Common myeloid progenitor, CD34-positive (primary cell): ENCODE data around the gene CDH13.

Experiments
- CTCF ChIA-PET: fragments of 350-600 bp; sonication (Branson Sonifier 250); formaldehyde crosslinking; loops from one replicate; lab custom pipeline; 2021; ENCODE audit warnings: antibody characterized with exemption; lab: Charles Lee
- POLR2A ChIA-PET: fragments of 350-600 bp; sonication (Branson Sonifier 250); formaldehyde crosslinking; loops from one replicate; lab custom pipeline; 2021; ENCODE audit warnings: antibody characterized with exemption; lab: Charles Lee
- DNase-seq, 3 donors: peaks; one replicate each; pipeline versions ENCODE4 v3.0.0 to v3.0.0-alpha.2; 2013
- H3K27ac ChIP-seq, 2 experiments: 1 replicate in 1 of 2; 2 replicates in 1 of 2; pipeline ENCODE4 v1.7.0; 2013; ENCODE audit warnings: inconsistent platforms in 2 of 2, low read length in 2 of 2, mild to moderate bottlenecking in 2 of 2, low read depth in 1 of 2, moderate library complexity in 1 of 2; ENCODE audit not compliant: severe bottlenecking in 2 of 2, insufficient read depth in 1 of 2, poor library complexity in 1 of 2
- H3K27me3 ChIP-seq, 5 experiments: replicated peaks in 2 of 5; 1 replicate in 3 of 5; 2 replicates in 2 of 5; pipeline versions ENCODE4 v1.6.1 to v1.7.0; 2013; ENCODE audit warnings: low read length in 4 of 5, mild to moderate bottlenecking in 2 of 5, moderate library complexity in 2 of 5, inconsistent platforms in 1 of 5; ENCODE audit not compliant: insufficient read depth in 5 of 5, control insufficient read depth in 4 of 5
- H3K36me3 ChIP-seq, 4 experiments: 1 replicate in 2 of 4; 2 replicates in 2 of 4; pipeline versions ENCODE4 v1.6.1 to v1.7.0; 2013; ENCODE audit warnings: low read length in 3 of 4, control low read depth in 1 of 4, mild to moderate bottlenecking in 1 of 4; ENCODE audit not compliant: control insufficient read depth in 4 of 4, insufficient read depth in 4 of 4
- H3K4me1 ChIP-seq, 4 experiments: 1 replicate in 3 of 4; 2 replicates in 1 of 4; pipeline versions ENCODE4 v1.6.1 to v1.7.1; 2013; ENCODE audit warnings: low read length in 3 of 4, mild to moderate bottlenecking in 3 of 4, control low read depth in 1 of 4, inconsistent platforms in 1 of 4, moderate library complexity in 1 of 4; ENCODE audit not compliant: control insufficient read depth in 4 of 4, insufficient read depth in 4 of 4; ENCODE audit errors: control extremely low read depth in 1 of 4
- H3K4me3 ChIP-seq, 7 experiments: 1 replicate in 4 of 7; 2 replicates in 3 of 7; pipeline versions ENCODE4 v1.5.1 to v1.7.0; 2013; ENCODE audit warnings: mild to moderate bottlenecking in 7 of 7, low read length in 6 of 7, moderate library complexity in 6 of 7, inconsistent platforms in 2 of 7, low read depth in 2 of 7, control low read depth in 1 of 7; ENCODE audit not compliant: insufficient read depth in 4 of 7, control insufficient read depth in 1 of 7; ENCODE audit errors: extremely low read depth in 1 of 7
- H3K9me3 ChIP-seq, 5 experiments: 1 replicate in 4 of 5; 2 replicates in 1 of 5; pipeline versions ENCODE4 v1.6.1 to v1.7.1; 2013; ENCODE audit warnings: low read length in 4 of 5, mild to moderate bottlenecking in 2 of 5, inconsistent platforms in 1 of 5, low read depth in 1 of 5, moderate library complexity in 1 of 5; ENCODE audit not compliant: control insufficient read depth in 4 of 5, insufficient read depth in 2 of 5; ENCODE audit errors: control extremely low read depth in 1 of 5
- WGBS: methylation state at CpG from one replicate; pipeline ENCODE4 v1.1.5; 2013; ENCODE audit not compliant: insufficient coverage; 5-methylcytosine and 5-hydroxymethylcytosine counted together

Gene CDH13

DNA sequence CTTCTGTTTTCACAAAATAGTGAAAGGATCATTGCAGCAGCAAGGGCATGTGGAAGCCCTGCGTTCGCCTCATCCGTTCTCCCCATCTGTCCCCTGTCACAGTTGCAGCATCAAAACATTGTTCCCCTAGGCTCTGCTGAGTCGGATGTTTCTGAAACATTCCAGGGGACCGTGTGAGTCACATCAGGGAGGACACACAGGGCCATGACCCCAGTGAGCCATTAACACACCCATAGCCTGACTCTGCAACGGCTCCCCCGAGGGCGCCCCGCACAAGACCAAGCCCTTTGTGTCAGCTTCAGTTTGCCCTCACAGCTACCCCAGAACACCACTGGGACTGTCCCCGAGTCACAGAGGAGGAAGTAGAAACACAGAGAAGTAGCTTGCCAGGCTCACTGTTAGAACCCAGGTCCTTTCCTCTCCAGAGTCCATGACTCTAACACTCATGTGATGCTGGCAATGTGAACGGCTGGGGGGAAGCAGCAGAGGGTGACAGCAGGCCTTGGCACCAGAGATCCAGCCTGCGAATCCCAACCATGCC lies 1117.7 kb downstream of the CDH13 start:
- H3K4me1 ChIP-seq = peaks cover 0 to 10% (median 0%) of the 10 kb centered on the region in 4 experiments
- WGBS = 86% methylated on average over 7 of the region's 12 CpGs
- H3K27ac ChIP-seq = no peak overlapping the region
- POLR2A ChIA-PET = interaction anchor here (0.6 kb wide), 1 partner anchor 29 kb away, joined by 3 read pairs; no protein-coding TSS in a partner anchor
- CTCF ChIA-PET = no interaction called here
- DNase-seq = peak in 2 of 3 donors; percentile 15 to 25
- H3K27me3 ChIP-seq = no peaks in the 10 kb centered on the region
- H3K36me3 ChIP-seq = no peaks in the 10 kb centered on the region
- peaks cover 0 to 2% (median 0%) of the 10 kb centered on the region in 5 experiments for H3K9me3 ChIP-seq
- H3K4me3 ChIP-seq = no peak overlapping the region

DNA sequence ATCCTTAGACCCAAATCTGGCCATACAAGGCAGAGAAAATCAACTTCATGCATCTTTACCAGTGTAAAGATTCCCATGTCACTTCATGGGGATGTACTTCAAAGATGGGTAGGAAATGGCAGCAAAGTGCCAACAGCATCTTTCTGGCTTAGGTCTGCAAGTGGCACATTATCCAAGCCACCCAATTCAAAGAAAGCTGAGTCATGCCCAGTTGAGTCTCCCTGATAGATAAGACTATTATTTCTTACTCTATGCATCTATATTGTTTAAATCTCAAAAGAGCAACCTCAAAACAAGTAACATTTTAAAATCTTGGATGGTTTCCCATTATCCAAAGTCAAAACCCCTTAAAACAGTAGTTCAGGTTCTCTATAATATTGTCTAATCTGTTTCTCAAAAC lies 1119.8 kb downstream of the CDH13 start:
- peaks cover 0 to 2% (median 0%) of the 10 kb centered on the region in 5 experiments for H3K27me3 ChIP-seq
- H3K4me3 ChIP-seq = no peak overlapping the region
- DNase-seq = no peak
- POLR2A ChIA-PET = no interaction called here
- CTCF ChIA-PET = no interaction called here
- no peaks in the 10 kb centered on the region for H3K36me3 ChIP-seq
- H3K4me1 ChIP-seq = peaks cover 0 to 10% (median 0%) of the 10 kb centered on the region in 4 experiments
- H3K27ac ChIP-seq = no peak overlapping the region
- H3K9me3 ChIP-seq = peaks cover 0 to 3% (median 0%) of the 10 kb centered on the region in 5 experiments

DNA sequence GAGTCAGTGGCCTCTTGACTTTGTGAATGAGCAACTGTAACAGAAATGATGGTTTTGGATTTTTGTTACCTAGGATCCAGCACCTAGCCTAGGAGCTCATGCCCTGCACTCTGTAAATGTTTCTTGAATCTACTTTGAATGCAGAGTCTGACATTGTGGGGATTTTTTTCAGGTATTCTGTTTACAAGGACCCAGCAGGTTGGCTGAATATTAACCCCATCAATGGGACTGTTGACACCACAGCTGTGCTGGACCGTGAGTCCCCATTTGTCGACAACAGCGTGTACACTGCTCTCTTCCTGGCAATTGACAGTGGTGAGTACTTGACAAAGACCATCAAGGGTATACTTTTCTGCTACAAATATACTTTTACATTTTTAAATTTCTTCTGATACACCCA lies 1121.2 kb downstream of the CDH13 start:
- H3K27ac ChIP-seq = no peak overlapping the region
- DNase-seq = no peak
- H3K4me1 ChIP-seq = peaks cover 0 to 10% (median 0%) of the 10 kb centered on the region in 4 experiments
- H3K4me3 ChIP-seq = no peak overlapping the region
- ChIA-PET POLR2A (no interaction called here), CTCF (no interaction called here)
- 100% methylated on average over 2 of the region's 3 CpGs for WGBS
- peaks cover 0 to 3% (median 0%) of the 10 kb centered on the region in 5 experiments for H3K9me3 ChIP-seq
- H3K36me3 ChIP-seq = no peaks in the 10 kb centered on the region
- H3K27me3 ChIP-seq = peaks cover 0 to 2% (median 0%) of the 10 kb centered on the region in 5 experiments

DNA sequence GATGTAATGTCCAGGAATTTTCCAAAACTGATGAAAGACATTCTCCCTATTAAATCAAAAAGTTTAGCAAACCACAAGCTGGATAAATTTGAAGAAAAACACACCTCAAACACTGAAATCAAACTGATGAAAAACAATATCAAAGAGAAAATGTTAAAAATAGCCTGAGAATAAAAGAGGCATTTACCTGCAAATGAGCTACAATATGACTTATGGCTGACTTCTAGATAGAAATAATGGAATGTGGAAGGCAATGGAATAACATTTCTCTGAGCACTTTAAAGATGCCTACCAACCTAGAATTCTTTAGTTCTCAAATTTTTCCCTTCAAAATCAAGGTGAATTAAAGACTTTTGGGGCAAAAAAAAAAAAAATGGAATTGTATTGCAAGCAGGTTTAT lies 1128.6 kb downstream of the CDH13 start:
- Histone ChIP-seq H3K4me3 (no peak overlapping the region), H3K36me3 (no peaks in the 10 kb centered on the region), H3K9me3 (peaks cover 0 to 17% (median 3%) of the 10 kb centered on the region in 5 experiments), H3K27ac (no peak overlapping the region), H3K27me3 (peaks cover 0 to 2% (median 0%) of the 10 kb centered on the region in 5 experiments), H3K4me1 (no peaks in the 10 kb centered on the region)
- ChIA-PET CTCF (no interaction called here), POLR2A (no interaction called here)
- DNase-seq = no peak

DNA sequence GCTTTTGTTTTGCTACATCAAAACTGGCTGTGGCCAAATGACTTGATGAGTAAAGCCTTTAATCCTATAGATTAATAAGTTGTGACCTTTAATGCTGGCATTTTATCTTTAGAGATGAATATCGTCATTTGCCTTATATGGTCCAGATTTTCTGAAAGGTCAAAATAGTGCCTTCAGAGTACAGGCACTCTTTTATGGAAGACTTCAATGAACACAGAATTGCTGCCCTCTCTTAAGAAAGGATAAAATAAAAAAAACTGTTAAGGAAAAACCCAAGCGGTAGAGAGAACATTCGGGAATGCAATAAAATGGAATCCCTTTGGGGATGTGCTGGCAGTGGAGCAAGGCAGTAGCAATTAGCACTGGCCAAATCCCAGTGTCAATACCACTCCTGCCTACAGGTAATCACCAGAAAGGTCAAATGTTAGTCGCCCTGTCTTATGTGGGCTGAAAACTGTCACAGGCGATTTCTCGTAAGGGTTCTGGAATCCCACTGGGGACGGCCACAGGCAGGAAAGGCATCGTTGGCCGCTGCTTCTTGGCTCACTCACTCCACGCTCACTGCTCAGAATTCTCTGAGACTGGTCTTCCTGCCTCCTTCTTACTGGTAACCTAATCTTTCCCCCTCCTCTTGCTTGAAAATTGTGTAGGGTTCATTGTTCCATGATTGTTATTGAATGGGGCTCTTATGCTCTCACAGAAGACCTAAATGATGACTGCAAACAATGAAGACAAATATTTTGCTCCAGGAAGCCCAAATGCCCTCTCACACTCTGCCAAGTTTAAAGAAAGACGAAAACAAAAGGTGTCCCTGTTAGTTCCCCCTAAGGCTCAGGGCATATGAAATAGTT lies 1135.6 kb downstream of the CDH13 start:
- Histone ChIP-seq H3K4me3 (no peak overlapping the region), H3K36me3 (no peaks in the 10 kb centered on the region), H3K27ac (no peak overlapping the region), H3K9me3 (peaks cover 0 to 4% (median 0%) of the 10 kb centered on the region in 5 experiments), H3K4me1 (peaks cover 0 to 5% (median 1%) of the 10 kb centered on the region in 4 experiments), H3K27me3 (peaks cover 0 to 3% (median 0%) of the 10 kb centered on the region in 5 experiments)
- no peak for DNase-seq
- ChIA-PET CTCF (no interaction called here), POLR2A (no interaction called here)
- WGBS = 93% methylated on average over 10 of the region's 11 CpGs

DNA sequence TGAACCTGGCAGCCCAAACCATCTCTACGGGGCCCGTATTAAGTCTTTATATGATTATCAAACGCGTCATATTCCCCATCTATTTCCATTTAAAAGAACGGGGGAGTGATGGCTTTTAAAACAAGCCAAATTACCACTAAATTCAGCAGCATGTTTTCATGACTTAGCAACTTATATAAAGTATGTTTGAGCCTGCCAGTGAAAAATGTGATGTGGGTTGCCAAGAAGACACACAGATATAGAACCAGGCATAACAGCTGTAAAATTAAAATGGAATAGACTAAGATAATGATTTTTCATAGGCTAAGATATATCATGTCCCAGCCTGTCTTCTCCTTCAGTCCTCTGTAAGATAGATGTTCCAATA lies 1136.2 kb downstream of the CDH13 start:
- 100% methylated on average over 2 of the region's 5 CpGs for WGBS
- Histone ChIP-seq H3K27ac (no peak overlapping the region), H3K4me3 (no peak overlapping the region), H3K9me3 (peaks cover 0 to 4% (median 0%) of the 10 kb centered on the region in 5 experiments), H3K4me1 (peaks cover 0 to 5% (median 1%) of the 10 kb centered on the region in 4 experiments), H3K27me3 (peaks cover 0 to 3% (median 0%) of the 10 kb centered on the region in 5 experiments), H3K36me3 (no peaks in the 10 kb centered on the region)
- ChIA-PET POLR2A (no interaction called here), CTCF (no interaction called here)
- no peak for DNase-seq

DNA sequence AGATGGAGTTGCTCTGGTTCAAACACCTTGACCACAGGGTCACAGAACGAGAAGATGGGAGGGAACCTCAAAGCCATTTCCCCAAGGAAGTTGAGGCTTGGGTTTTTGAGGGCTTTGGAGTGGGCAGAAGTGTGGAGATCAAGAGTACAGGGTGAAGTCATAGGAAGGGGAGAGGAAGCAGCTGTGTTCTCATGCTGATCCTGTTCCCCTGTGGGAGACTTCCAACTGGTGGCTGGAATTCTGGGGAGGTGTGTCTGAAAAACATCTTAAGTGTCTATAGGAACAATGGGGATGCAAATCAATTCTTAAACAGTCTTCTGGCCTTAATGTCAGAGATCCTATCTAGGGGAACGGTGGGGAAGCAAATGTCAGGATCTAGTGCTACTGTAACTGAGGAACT lies 1142.2 kb downstream of the CDH13 start:
- H3K4me1 ChIP-seq = peaks cover 2 to 37% (median 23%) of the 10 kb centered on the region in 4 experiments
- H3K4me3 ChIP-seq = peak overlapping the region in 1 of 7 experiments; percentile 11
- 10% methylated on average over 1 of the region's 2 CpGs for WGBS
- no peak for DNase-seq
- H3K27ac ChIP-seq = no peak overlapping the region
- ChIA-PET POLR2A (no interaction called here), CTCF (no interaction called here)
- no peaks in the 10 kb centered on the region for H3K9me3 ChIP-seq
- no peaks in the 10 kb centered on the region for H3K36me3 ChIP-seq
- H3K27me3 ChIP-seq = no peaks in the 10 kb centered on the region
